A673 (cell line): ENCODE results near the gene PLEKHH1. TPM values are rescaled to one million over a fixed set of nuclear protein-coding genes. Genes with fewer than 3 reads are reported as not detected.

Source experiments
- BruUV-seq: library from RNA; stranded (reverse); fragments of 400-500 nt; replicated peaks from 2 replicates; lab custom pipeline; 2021; lab: Mats Ljungman, UMichigan
- CTCF ChIA-PET: fragments of 300-600 bp; sonication (Branson Sonifier 250); formaldehyde crosslinking; loops from one replicate; lab custom pipeline; 2022; ENCODE audit warnings: antibody characterized with exemption; lab: Charles Lee
- POLR2A ChIA-PET: fragments of 300-600 bp; sonication (Branson Sonifier 250); formaldehyde crosslinking; loops from one replicate; lab custom pipeline; 2022; ENCODE audit warnings: antibody characterized with exemption; ENCODE audit not compliant: low non-redundant PET; lab: Charles Lee
- DNase-seq: peaks from one replicate; pipeline ENCODE4 v3.0.0-alpha.2; 2015; ENCODE audit warnings: low spot score
- H3K27ac ChIP-seq: fragments of 200-600 bp; sonication (generic); 2 replicates; pipeline ENCODE4 v1.5.1; 2016; ENCODE audit warnings: mixed run types, low read depth, mild to moderate bottlenecking, mixed read lengths, antibody characterized with exemption, low read length; ENCODE audit not compliant: poor library complexity, severe bottlenecking
- H3K27me3 ChIP-seq: fragments of 200-600 bp; sonication (generic); replicated peaks from 2 replicates; pipeline ENCODE4 v1.6.1; 2017; ENCODE audit warnings: mixed run types, low read depth, mild to moderate bottlenecking, mixed read lengths, antibody characterized with exemption, low read length; ENCODE audit not compliant: insufficient read depth, poor library complexity
- H3K36me3 ChIP-seq: fragments of 200-600 bp; sonication (generic); 2 replicates; pipeline ENCODE4 v1.6.1; 2016; ENCODE audit warnings: mixed run types, mild to moderate bottlenecking, mixed read lengths, antibody characterized with exemption, low read length; ENCODE audit not compliant: insufficient read depth, poor library complexity, severe bottlenecking
- H3K4me1 ChIP-seq: fragments of 200-600 bp; sonication (generic); 2 replicates; pipeline ENCODE4 v1.6.1; 2017; ENCODE audit warnings: mixed run types, mild to moderate bottlenecking, mixed read lengths, antibody characterized with exemption, low read length; ENCODE audit not compliant: insufficient read depth, poor library complexity, severe bottlenecking
- H3K4me3 ChIP-seq: fragments of 200-600 bp; sonication (generic); 2 replicates; pipeline ENCODE4 v1.5.1; 2016; ENCODE audit warnings: low read depth, mixed run types, mild to moderate bottlenecking, mixed read lengths, low read length; ENCODE audit not compliant: poor library complexity, severe bottlenecking
- H3K9me3 ChIP-seq: fragments of 200-600 bp; sonication (generic); 2 replicates; pipeline ENCODE4 v1.6.1; 2016; ENCODE audit warnings: mixed run types, low read depth, mild to moderate bottlenecking, mixed read lengths, antibody characterized with exemption, low read length; ENCODE audit not compliant: poor library complexity, severe bottlenecking
- CTCF ChIP-seq: fragments of 300-800, 200-600 bp; sonication (generic); conservative IDR thresholded peaks from 2 replicates; pipeline ENCODE4 v1.5.1; 2017; ENCODE audit warnings: low read depth, mild to moderate bottlenecking, antibody characterized with exemption, low read length, moderate library complexity, mixed read lengths
- EZH2 ChIP-seq: fragments of 200-600 bp; sonication (generic); IDR thresholded peaks from 2 replicates; pipeline ENCODE4 v1.6.1; 2017; ENCODE audit warnings: borderline replicate concordance, low read depth, mild to moderate bottlenecking, mixed read lengths, antibody characterized with exemption, low read length; ENCODE audit not compliant: poor library complexity, severe bottlenecking
- intact Hi-C: fragments of 100-400 bp; cut with micrococcal nuclease; formaldehyde crosslinking; loops from one replicate; pipeline ENCODE4 v1.10.0; 2022; ENCODE audit not compliant: unreplicated experiment
- total RNA-seq: library from RNA; stranded (reverse); gene quantifications from 2 replicates; pipeline ENCODE4 v1.2.3, GENCODE V29; 2021

Gene PLEKHH1
- total RNA-seq, 1 experiment from 2014 or later: 8.9 TPM

- no peaks in the 10 kb centered on the region for H3K36me3 ChIP-seq
- H3K27me3 ChIP-seq: no peaks in the 10 kb centered on the region
- H3K27ac ChIP-seq: no peak overlapping the region
- BruUV-seq: no TSS peak
- H3K4me1 ChIP-seq: no peaks in the 10 kb centered on the region
- DNase-seq: no peak
- H3K9me3 ChIP-seq: no peaks in the 10 kb centered on the region
- intact Hi-C loops: no loop called here
- ChIA-PET CTCF (no interaction called here), POLR2A (no interaction called here)
- no peak overlapping the region for H3K4me3 ChIP-seq
- no peak for TF ChIP-seq EZH2
Measured at GRCh38 chr14:67576216-67576955, 43.3 kb downstream of the PLEKHH1 start.

DNA sequence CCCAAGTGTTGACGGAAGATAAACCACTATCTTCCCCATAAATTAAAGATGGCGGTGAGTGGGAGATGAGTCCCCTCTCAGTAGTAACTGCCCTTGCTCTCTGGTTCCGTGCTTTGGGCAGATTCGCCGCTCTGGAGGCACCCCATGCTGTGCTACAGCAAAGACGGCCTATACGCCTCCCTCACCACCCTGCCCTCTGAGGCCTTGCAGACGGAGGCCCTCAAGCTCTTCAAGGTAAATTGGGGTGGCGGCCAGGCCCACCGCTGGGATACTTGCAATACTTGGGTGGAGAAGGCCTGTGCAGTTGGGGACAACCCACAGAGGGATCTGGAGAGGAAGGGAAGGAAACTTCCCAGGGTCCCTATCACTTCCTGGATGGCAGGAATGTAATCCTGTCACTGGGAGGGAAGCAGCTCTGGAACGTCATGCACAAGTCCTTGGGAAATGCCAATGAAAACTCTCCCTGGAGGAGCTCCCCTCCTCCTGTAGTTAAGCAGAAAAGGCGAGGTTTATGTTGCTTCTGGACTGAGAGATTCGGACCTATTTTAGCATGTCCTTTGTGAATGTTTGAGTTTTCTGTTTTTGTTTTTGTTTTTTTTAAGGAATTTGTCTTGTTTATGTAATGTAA lies 44.2 kb downstream of the PLEKHH1 start:
- DNase-seq: no peak
- H3K4me3 ChIP-seq: no peak overlapping the region
- no peaks in the 10 kb centered on the region for H3K27me3 ChIP-seq
- no peaks in the 10 kb centered on the region for H3K9me3 ChIP-seq
- intact Hi-C loops: no loop called here
- BruUV-seq: no TSS peak
- ChIA-PET CTCF (no interaction called here), POLR2A (no interaction called here)
- no peaks in the 10 kb centered on the region for H3K4me1 ChIP-seq
- H3K36me3 ChIP-seq: no peaks in the 10 kb centered on the region
- TF ChIP-seq EZH2: no peak
- TF ChIP-seq CTCF: no peak
- no peak overlapping the region for H3K27ac ChIP-seq

DNA sequence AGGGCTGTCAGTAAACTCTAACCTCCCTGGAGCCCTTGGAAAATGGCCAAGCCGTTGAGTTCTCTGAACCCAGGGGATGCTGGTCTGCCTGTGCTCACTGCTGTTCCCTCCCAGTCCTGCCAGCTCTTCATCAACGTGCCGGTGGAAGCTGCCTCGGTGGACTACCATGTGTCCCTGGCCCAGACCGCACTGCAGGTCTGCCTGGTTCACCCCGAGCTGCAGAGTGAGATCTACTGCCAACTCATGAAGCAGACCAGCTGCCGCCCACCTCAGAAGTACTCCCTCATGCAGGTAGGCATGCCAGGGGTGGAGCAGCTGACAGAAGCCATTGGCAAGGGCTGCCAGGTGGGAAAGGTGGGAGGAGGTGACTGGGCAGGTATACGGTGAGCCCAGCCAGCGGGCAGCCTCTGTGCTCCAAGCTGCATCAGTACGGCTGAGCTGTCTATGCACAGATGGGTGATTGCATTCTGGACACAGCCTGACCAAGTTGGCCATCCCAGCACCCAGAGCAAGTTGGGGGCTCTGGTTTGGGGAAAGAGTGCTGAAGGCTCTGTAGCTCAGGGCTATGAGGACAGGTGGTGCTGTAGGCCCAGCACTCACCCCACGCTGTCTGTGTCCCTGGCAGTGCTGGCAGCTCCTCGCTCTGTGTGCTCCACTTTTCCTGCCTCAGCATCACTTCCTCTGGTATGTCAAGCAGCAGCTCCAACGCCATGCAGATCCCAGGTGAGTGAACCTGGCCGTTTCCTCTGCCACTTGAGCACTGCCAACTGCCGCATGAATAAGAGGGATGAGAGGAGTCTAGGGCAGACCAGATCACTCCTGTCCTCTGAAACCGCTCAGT lies 45.0 kb downstream of the PLEKHH1 start:
- BruUV-seq: no TSS peak
- ChIA-PET CTCF (interaction anchor here (0.5 kb wide), 1 partner anchor 123 kb away, joined by 11 read pairs; no protein-coding TSS in a partner anchor), POLR2A (no interaction called here)
- no peak overlapping the region for H3K4me3 ChIP-seq
- H3K27ac ChIP-seq: no peak overlapping the region
- H3K27me3 ChIP-seq: no peaks in the 10 kb centered on the region
- H3K36me3 ChIP-seq: no peaks in the 10 kb centered on the region
- no peak for DNase-seq
- no peaks in the 10 kb centered on the region for H3K4me1 ChIP-seq
- TF ChIP-seq EZH2 (no peak), CTCF (no peak)
- intact Hi-C loops: no loop called here
- no peaks in the 10 kb centered on the region for H3K9me3 ChIP-seq
